ENCODE measurements around the gene TP53BP2.

TP53BP2 gene

DNA sequence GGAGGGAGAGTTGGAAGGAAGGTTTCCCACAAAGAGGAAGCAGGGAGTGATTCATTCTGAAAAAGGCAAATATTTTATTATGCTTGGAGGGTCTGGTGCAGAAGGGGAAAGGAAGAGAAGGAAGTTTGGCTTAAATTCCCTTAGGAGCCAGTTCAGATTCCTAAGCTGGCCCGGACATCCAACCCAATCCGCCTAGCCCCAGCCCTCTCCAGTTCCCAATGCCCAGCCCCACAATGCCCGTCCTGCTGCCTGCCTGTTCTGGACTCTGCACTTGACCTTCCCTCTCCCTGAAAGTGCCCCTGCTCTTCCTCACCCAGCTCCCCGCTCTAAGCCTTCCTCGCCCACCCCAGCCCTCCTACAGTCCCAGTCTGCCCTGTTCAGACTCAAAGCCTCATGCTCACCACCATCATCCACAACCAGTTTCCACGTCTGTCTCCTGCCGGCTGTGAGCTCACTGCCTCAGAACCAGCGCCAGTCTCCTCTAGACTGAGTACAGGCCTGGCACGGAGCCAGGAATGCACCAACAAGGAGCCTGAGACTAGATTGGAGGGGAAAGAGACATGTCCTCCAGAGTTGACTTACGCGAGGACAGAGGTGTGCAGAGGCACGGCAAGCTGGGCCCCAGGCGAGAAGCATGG, 114.5 kb downstream of the TP53BP2 start:
- TF ChIP-seq, protein P1, sequence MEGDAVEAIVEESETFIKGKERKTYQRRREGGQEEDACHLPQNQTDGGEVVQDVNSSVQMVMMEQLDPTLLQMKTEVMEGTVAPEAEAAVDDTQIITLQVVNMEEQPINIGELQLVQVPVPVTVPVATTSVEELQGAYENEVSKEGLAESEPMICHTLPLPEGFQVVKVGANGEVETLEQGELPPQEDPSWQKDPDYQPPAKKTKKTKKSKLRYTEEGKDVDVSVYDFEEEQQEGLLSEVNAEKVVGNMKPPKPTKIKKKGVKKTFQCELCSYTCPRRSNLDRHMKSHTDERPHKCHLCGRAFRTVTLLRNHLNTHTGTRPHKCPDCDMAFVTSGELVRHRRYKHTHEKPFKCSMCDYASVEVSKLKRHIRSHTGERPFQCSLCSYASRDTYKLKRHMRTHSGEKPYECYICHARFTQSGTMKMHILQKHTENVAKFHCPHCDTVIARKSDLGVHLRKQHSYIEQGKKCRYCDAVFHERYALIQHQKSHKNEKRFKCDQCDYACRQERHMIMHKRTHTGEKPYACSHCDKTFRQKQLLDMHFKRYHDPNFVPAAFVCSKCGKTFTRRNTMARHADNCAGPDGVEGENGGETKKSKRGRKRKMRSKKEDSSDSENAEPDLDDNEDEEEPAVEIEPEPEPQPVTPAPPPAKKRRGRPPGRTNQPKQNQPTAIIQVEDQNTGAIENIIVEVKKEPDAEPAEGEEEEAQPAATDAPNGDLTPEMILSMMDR (IDR thresholded peaks at IDR 0.05; ENCODE audit: borderline replicate concordance, insufficient read depth, low read depth, low read length), result no peak
- no peak overlapping the region for H3K4me3 ChIP-seq (ENCODE audit: low read depth, low read length)

DNA sequence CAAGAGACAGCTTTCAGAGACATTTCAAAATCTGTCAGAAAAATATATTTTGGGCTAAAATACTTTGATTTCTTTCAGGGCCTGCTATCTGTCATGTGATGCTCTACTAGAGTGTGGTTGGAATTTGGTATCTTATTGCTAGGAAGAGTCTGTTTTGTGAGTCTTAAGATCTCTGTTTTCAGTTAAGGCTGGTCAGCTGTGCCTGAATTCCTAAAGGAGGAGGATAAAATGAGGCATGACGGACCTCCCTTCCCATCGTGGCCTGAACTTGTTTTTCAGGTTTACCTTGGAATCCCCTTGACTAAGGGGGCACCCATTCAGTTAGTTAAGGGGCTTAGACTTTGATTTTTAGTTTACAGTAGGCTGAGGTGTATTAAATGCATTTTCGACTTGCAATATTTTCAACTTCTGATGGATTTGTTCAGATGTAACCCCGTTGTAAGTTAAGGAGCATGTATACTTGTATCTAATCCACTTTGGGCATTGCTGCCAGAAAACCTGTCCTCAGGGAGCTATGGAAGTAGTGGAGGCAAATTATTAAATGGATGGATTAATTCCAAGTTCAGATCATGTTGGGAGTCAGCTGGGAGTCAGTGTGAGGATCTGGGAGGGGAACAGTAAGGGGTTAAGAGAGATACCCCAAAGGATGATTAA, 115.1 kb downstream of the TP53BP2 start:
- no peak overlapping the region for H3K4me3 ChIP-seq (ENCODE audit: low read depth, low read length)
- TF ChIP-seq, protein P1 (IDR thresholded peaks at IDR 0.05; ENCODE audit: borderline replicate concordance, insufficient read depth, low read depth, low read length), result no peak

DNA sequence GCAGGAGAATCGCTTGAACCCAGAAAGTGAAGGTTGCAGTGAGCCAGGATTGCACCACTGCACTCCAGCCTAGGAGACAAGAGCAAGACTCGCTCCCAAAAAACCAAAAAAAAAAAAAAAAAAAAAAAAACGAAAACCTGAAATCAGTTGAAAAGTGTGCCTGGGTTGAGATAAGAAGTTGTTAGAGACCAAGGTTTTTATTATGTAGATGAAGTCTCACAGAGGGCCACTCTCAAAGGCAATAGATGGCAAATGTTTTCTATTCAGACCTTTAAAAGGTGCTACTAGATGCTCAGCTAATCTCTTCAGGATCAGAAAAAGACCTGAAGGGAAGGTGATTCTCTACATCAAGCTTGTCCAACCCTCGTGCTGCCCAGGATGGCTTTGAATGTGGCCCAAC, 115.8 kb downstream of the TP53BP2 start:
- TF ChIP-seq, protein P1 (IDR thresholded peaks at IDR 0.05; ENCODE audit: borderline replicate concordance, insufficient read depth, low read depth, low read length), result no peak
- no peak overlapping the region for H3K4me3 ChIP-seq (ENCODE audit: low read depth, low read length)

All from GM12875 (cell line).